ENCODE data around the gene PLPP3.

PLPP3 gene

GRCh38 chr1:56493826-56494225 lies 85.5 kb downstream of the PLPP3 start:
- no peak for DNase-seq

DNA sequence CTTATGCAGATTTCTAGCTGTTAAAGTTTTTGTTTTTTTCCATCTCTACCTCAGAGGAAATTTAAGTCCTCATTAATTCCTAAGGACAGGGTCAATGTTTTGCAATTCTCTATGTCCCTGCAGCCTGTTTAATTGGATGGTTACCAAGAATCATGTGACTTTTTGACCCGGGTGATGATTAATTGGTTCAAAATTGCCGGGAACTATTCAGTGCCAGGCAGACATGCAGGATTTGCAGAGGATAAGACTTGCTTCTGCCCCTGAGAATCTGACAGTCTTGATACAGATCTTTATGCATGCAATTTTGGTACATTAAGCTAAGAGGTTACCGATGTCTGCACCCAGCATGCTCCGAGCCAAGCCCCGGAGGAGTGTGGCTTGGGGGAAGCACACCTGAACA lies 87.9 kb downstream of the PLPP3 start:
- DNase-seq, result no peak

DNA sequence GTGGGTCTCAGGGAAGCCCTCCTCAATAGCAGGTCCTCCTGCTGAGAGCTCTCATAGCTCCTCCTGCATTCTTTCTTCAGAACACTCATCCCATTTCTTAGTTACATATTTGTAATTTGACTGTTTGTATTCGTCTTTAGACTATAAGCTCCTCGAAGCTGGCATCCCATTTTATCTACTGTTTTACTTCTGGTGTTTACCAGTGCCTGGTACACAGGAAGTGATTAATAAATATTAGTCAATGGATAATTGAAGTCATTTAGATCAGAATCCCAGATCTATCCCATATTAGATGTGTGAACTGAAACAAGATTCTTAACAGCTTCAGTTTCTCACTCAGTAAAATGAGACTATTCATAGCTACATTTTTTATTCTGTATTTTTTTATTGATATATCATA lies 88.7 kb downstream of the PLPP3 start:
- no peak for DNase-seq

DNA sequence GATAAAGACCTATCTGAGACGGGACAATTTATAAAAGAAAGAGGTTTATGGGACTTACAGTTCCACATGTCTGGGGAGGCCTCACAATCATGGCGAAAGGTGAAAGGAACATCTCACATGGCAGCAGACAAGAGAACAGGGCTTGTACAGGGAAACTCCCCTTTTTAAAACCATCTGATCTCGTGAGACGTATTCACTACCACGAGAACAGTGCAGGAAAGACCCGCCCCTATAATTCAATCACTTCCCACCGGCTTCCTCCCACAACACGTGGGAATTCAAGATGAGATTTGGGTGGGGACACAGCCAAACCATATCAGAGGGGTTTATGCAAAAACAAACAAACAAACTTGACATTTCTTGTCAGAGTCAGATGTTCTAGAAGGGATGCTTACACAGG lies 89.7 kb downstream of the PLPP3 start:
- DNase-seq, result no peak

GRCh38 chr1:56484695-56485094 lies 94.7 kb downstream of the PLPP3 start:
- DNase-seq, result no peak

DNA sequence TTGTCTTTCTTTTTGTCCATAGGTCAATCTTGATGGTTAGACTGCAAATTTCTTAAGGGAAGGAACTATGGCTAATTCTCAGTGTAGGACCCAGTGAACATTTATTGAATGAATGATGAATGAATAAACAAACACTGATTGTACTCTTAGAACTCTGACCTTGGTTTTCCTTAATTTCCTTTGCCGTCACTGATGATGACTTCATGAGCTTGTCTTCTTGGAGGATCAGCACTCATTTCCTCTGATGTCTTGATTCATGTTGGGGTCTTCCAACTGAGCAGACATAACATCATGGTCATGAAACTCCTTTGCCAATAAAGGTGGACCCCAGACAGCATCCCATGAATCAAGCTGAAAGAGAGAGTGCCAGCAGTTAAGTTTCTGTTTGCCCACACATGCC lies 96.3 kb downstream of the PLPP3 start:
- no peak for DNase-seq

DNA sequence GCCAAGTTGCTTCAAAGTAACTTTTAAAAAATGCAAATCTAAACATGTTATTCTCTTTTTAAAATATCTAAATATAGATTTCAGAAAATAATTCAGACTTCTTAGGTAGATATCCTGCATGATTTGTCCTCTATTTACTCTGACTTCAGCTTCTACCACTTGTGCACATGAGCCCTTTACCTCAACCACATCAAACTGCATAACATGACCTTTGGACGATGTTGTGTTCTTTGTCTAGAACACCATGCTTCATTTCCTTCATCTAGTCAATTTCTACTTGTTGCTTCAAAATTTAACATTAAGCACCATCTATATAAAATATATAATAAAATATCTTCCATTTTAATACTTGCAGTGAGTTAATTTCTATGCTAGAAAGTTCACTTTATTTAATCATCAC lies 96.9 kb downstream of the PLPP3 start:
- no peak for DNase-seq

DNA sequence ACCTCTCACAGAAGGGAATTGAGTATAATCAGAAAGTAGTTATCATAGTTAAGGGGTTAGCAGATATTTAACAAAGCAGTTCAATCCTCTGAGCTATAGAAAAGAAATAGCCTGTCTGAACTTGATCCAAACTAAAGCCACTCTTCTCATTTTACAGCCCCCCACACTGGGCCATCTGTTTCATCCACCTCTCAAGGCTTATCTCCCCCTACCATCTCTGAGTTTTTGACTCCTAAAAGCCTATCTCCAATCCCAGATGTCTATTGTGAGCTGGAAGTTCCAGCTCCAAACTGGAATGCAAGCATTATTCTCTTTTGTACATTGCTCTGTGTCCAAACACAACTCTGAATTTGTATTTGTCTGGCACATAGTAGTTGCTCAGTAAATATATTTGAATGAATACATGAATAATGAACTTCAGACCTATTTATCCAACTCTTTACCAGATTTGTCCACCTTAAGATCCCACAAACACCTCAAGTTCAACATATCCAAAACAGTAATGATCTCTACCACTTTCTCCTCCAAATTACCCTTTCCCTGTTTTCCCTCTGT lies 98.1 kb downstream of the PLPP3 start:
- no peak for DNase-seq

- DNase-seq, result no peak
Measured at GRCh38 chr1:56478734-56479133, 100.6 kb downstream of the PLPP3 start.

DNA sequence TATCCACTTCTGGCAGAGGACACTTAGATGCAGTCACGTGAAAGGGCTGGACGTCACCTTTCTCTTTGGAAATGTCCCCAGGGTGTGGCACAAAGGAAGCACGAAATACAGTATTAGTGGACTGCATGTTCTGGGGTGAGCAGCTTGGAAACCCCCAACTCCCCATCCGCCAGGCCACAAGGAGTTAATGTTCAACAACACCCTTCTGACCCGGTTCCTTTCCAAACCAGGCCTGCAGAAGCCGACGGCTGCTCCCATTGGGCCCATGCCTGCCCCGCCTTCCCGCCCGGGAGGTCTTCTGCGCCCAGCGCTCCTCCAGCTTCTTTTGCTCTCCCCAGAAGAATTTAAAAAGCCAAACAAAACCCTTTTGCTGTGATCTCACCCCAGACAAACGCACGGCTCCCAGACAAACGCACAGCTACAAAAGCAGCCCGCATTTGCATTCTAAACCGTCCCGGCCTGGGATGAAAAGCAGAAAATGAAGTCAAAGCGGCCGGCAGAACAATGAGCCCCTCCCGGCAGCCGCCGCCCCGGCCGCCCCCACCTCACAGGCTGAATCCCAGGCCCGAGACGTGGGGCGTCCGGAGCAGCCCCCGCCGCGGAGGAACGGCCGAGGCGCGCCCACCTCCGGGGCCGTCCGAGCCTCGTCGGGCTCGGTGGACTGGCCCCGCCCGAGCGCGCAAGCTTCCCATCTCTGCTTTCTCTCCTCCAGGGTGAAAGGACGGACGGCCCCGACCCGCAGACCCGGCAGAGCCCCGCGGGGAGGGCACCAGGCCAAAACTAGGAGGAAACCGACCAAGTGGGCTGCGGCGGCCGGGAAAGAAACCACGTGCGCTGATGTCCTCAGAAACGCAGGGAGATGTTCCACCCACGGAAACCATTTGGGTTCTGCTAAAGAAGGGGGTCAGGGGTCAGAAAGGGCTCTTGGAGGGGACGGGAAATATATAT lies 101.9 kb downstream of the PLPP3 start:
- no peak for DNase-seq

DNA sequence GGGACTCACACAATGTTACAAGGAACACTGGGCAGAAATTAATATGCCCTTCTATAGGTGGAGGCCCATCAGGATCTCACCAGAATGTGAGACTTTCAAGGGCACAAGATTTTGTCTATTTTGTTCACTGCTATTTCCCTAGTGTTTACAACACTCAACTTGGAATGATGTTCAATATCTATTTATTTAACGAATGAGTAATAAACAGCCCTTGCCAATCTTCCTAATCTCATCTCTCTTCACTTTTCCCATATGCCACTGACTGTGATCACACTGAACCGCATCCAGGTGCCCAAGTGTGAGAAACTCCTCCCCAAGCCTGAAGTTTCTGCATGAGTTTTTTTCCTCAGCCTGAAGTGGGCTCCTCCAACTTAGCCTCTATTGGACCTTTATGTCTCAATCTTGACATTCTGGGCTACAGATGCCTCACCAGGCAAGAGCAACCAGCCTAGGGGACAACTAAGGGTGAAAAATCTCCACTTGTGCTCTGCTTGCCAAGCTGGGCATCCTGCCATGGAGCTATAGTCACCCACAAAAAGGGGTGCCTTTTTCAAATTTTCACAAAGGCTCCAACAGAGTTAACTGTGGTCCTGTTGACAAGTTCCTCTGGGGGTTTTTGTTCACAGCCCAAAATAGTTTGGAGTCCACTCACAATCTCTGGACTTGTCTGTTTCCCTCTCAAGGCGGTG lies 105.6 kb downstream of the PLPP3 start:
- no peak for DNase-seq

GRCh38 chr1:56472860-56473259 lies 106.5 kb downstream of the PLPP3 start:
- DNase-seq, result no peak

- no peak for DNase-seq
Measured at GRCh38 chr1:56469640-56470371, 109.6 kb downstream of the PLPP3 start.

GRCh38 chr1:56468518-56468917 lies 110.8 kb downstream of the PLPP3 start:
- no peak for DNase-seq

GRCh38 chr1:56466538-56466937 lies 112.8 kb downstream of the PLPP3 start:
- no peak for DNase-seq

- DNase-seq, result no peak
Measured at GRCh38 chr1:56464294-56464693, 115.1 kb downstream of the PLPP3 start.

GRCh38 chr1:56463376-56463775 lies 116.0 kb downstream of the PLPP3 start:
- DNase-seq, result no peak

GRCh38 chr1:56462209-56462608 lies 117.2 kb downstream of the PLPP3 start:
- DNase-seq, result no peak

DNA sequence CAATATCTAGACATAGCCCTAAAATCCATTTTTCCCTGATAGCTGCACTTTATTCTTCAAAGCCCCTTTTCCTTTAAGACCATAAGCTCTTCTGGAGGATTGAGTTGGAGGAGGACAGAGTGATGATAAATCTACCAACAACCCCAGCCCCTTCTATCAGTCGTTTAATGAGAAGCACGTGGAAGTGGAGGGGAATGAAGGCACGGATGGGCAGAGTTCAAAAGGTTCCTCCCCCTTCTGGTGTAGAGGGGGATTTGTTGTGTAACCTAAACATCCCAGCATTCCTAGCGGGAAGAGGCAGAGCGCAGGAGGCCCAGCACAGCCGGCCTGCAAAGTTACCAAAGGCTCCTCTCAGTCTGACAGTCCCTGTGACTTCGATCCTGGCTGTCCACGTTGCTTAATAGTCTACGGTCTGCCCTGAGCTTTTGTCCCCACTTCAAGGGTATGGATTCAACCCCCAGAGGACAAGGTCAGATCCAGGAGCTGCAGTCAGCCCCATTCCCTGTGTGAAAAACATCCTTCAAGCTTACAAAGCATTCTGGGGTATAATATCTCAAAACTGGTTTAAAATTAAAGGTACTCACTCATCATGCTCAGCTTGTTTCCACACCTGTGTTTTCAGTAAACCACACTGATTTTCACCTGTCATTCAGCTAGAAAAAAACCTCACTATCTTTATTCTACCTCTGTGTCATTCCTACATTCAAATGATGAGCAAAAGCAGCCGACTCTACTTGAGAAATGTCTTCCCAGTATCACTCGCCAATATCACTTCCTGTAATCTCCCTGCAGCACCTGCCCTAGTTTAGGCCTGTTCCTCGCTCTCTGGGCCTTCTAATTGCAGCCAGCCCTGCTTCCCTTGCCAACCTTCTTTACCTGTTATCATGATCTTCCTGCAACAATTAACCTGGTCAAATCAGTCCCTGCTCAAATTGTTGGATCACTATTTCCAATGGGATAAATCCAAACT lies 117.9 kb downstream of the PLPP3 start:
- DNase-seq, result no peak

DNA sequence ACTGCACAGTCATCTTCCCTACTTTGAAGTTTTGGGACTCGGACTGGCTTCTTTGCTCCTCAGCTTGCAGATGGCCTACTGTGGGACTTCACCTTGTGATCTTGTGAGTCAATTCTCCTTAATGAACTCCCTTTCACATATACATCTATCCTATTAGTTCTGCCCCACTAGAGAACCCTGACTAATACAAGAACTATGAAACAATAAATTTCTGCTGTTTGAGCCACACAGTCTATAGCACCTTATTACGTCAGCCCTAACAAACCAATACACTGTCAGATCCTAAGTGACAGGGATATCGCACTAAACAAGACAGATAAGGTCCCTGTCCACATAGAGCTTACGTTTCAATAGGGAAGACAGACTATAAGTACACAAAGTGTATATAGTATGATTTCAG lies 120.1 kb downstream of the PLPP3 start:
- DNase-seq, result no peak

DNA sequence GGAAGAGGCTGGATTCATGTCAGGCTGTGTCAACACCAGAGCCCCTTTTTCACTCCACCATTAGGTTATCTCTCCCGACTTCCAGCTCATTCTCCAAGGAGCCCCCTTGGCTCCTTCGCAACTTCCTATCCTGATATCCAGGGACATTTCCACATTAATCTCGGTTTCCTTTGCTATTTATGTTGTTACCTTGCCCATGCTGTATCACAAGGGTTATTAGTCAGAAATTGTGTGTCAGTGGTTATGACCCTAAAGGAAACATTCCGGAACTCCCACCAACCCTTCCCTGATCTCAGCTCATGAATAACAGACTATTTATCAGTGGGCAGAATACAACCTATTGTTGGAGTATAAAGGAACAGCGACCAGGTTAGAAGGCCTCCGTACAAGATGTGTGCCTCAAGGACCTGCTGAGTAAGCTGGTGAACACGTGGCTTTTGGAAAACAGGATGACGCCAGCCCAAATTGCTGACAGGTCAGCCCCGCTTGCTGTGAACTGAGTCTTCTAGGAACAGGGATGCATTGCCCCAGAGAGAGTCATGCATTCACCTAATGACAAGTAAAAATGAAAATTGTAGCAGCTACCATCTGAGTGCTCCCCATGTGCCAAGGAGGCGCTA lies 121.5 kb downstream of the PLPP3 start:
- no peak for DNase-seq
